HEK293 (cell line): ENCODE measurements around the gene CCDC116.
A peak's percentile ranks its signal among the peaks of the same experiment; 100 is the strongest.

Experiments
- CTCF ChIA-PET: fragments of 350-600 bp; formaldehyde crosslinking; extraction: SDS; loops from one replicate; lab custom pipeline; 2021; ENCODE audit warnings: antibody characterized with exemption; lab: Yijun Ruan, JAX
- POLR2A ChIA-PET: fragments of 300-600 bp; formaldehyde crosslinking; extraction: SDS; loops from one replicate; lab custom pipeline; 2020; ENCODE audit warnings: antibody characterized with exemption, inconsistent platforms; lab: Yijun Ruan, JAX
- H3K27ac ChIP-seq: fragments of 200-500 bp; sonication (Bioruptor generic); 2 replicates; pipeline ENCODE4 v1.5.1; 2014; ENCODE audit warnings: low read depth, low read length, control low read depth, inconsistent platforms; ENCODE audit errors: extremely low read depth
- H3K36me3 ChIP-seq, 2 experiments: fragments of 200-500 bp in 1 of 2; sonication (Bioruptor generic) in 1 of 2; 1 replicate in 1 of 2; 2 replicates in 1 of 2; pipeline ENCODE4 v1.5.1; 2014 to 2017; ENCODE audit warnings: inconsistent platforms in 2 of 2, low read length in 2 of 2; ENCODE audit not compliant: control insufficient read depth in 2 of 2, insufficient read depth in 1 of 2
- H3K4me1 ChIP-seq: fragments of 200-500 bp; sonication (Bioruptor generic); 2 replicates; pipeline ENCODE4 v1.5.1; 2014; ENCODE audit warnings: mild to moderate bottlenecking, low read length, inconsistent platforms; ENCODE audit not compliant: control insufficient read depth, insufficient read depth
- H3K4me3 ChIP-seq: 2 replicates; pipeline ENCODE4 v1.5.1; 2011; ENCODE audit warnings: low read depth, mild to moderate bottlenecking, control low read depth, low read length, moderate library complexity
- H3K9me3 ChIP-seq: fragments of 200-500 bp; sonication (Bioruptor generic); 2 replicates; pipeline ENCODE4 v1.5.1; 2014; ENCODE audit warnings: low read depth, low read length, inconsistent platforms; ENCODE audit not compliant: control insufficient read depth, insufficient read depth
- BCL11A ChIP-seq: fragments of 450-650 bp; formaldehyde crosslinking; IDR thresholded peaks from 2 replicates; pipeline ENCODE4 v1.5.1; 2016; ENCODE audit warnings: low read depth, missing biosample characterization, missing genetic modification characterization
- HOXC10 ChIP-seq: sonication (generic); formaldehyde crosslinking; IDR thresholded peaks from 2 replicates; pipeline ENCODE4 v1.8.1; 2023; ENCODE audit warnings: mild to moderate bottlenecking, missing genetic modification reagents
- PATZ1 ChIP-seq: fragments of 450-650 bp; formaldehyde crosslinking; IDR thresholded peaks from 2 replicates; pipeline ENCODE4 v1.5.1; 2016; ENCODE audit warnings: missing biosample characterization, missing genetic modification characterization
- PRDM10 ChIP-seq: fragments of 450-650 bp; formaldehyde crosslinking; IDR thresholded peaks from 2 replicates; pipeline ENCODE4 v1.5.1; 2016; ENCODE audit warnings: missing biosample characterization, missing genetic modification characterization
- PRDM4 ChIP-seq: fragments of 450-650 bp; formaldehyde crosslinking; IDR thresholded peaks from 2 replicates; pipeline ENCODE4 v1.5.1; 2017; ENCODE audit warnings: missing biosample characterization, missing genetic modification characterization
- ZBTB21 ChIP-seq: fragments of 450-650 bp; formaldehyde crosslinking; IDR thresholded peaks from 2 replicates; pipeline ENCODE4 v1.5.1; 2017; ENCODE audit warnings: missing biosample characterization, missing genetic modification characterization
- ZBTB44 ChIP-seq: fragments of 450-650 bp; IDR thresholded peaks from 2 replicates; pipeline ENCODE4 v1.5.1; 2018; ENCODE audit warnings: missing biosample characterization, mild to moderate bottlenecking, missing genetic modification characterization
- ZBTB8A ChIP-seq: fragments of 450-650 bp; formaldehyde crosslinking; IDR thresholded peaks from 2 replicates; pipeline ENCODE4 v1.5.1; 2016; ENCODE audit warnings: missing biosample characterization, missing genetic modification characterization
- ZNF174 ChIP-seq: fragments of 450-650 bp; formaldehyde crosslinking; IDR thresholded peaks from 2 replicates; pipeline ENCODE4 v1.5.0; 2017; ENCODE audit warnings: missing biosample characterization, mild to moderate bottlenecking, missing genetic modification characterization
- ZNF239 ChIP-seq: fragments of 450-650 bp; formaldehyde crosslinking; IDR thresholded peaks from 2 replicates; pipeline ENCODE4 v1.5.1; 2016; ENCODE audit warnings: missing biosample characterization, missing genetic modification characterization
- ZNF366 ChIP-seq: fragments of 450-650 bp; formaldehyde crosslinking; conservative IDR thresholded peaks from 2 replicates; pipeline ENCODE4 v1.5.1; 2016; ENCODE audit warnings: missing biosample characterization, missing genetic modification characterization
- ZNF501 ChIP-seq: fragments of 450-650 bp; formaldehyde crosslinking; IDR thresholded peaks from 2 replicates; pipeline ENCODE4 v1.5.1; 2016; ENCODE audit warnings: missing biosample characterization, missing genetic modification characterization
- ZNF549 ChIP-seq: fragments of 450-650 bp; IDR thresholded peaks from 2 replicates; pipeline ENCODE4 v1.5.1; 2018; ENCODE audit warnings: missing biosample characterization, missing genetic modification characterization, mild to moderate bottlenecking, inconsistent platforms, moderate library complexity
- ZNF585B ChIP-seq: fragments of 450-650 bp; formaldehyde crosslinking; IDR thresholded peaks from 2 replicates; pipeline ENCODE4 v1.5.1; 2016; ENCODE audit warnings: missing biosample characterization, missing genetic modification characterization
- ZNF621 ChIP-seq: fragments of 450-650 bp; formaldehyde crosslinking; IDR thresholded peaks from 2 replicates; pipeline ENCODE4 v1.5.1; 2017; ENCODE audit warnings: missing biosample characterization, missing genetic modification characterization
- ZNF629 ChIP-seq: fragments of 450-650 bp; formaldehyde crosslinking; IDR thresholded peaks from 2 replicates; pipeline ENCODE4 v1.5.1; 2017; ENCODE audit warnings: missing biosample characterization, missing genetic modification characterization
- TF ChIP-seq, protein P1 (sequence below): fragments of 450-650 bp; formaldehyde crosslinking; IDR thresholded peaks from 2 replicates; pipeline ENCODE4 v1.5.1; 2017; ENCODE audit warnings: missing biosample characterization, missing genetic modification characterization
- TF ChIP-seq, protein P2 (sequence below): fragments of 450-650 bp; formaldehyde crosslinking; IDR thresholded peaks from 2 replicates; pipeline ENCODE4 v1.5.0; 2017; ENCODE audit warnings: missing biosample characterization, missing genetic modification characterization, borderline replicate concordance

The CCDC116 gene

GRCh38 chr22:21659864-21660525 lies 27.4 kb downstream of the CCDC116 start:
- H3K27ac ChIP-seq: no peak overlapping the region

GRCh38 chr22:21660904-21661303 lies 28.3 kb downstream of the CCDC116 start:
- ChIA-PET POLR2A (no interaction called here), CTCF (interaction anchor here (1.9 kb wide), 1 partner anchor 14 kb away, joined by 6 read pairs; no protein-coding TSS in a partner anchor)
- H3K9me3 ChIP-seq: no peaks in the 10 kb centered on the region
- no peak overlapping the region for H3K4me3 ChIP-seq
- no peaks in the 10 kb centered on the region for H3K36me3 ChIP-seq
- H3K4me1 ChIP-seq: no peaks in the 10 kb centered on the region
- no peak overlapping the region for H3K27ac ChIP-seq
- TF ChIP-seq ZNF366 (tag by site-specific recombination): no peak
- TF ChIP-seq ZNF174 (tag by site-specific recombination): no peak
- no peak for TF ChIP-seq ZBTB44 (tag by site-specific recombination)
- TF ChIP-seq, protein P1, sequence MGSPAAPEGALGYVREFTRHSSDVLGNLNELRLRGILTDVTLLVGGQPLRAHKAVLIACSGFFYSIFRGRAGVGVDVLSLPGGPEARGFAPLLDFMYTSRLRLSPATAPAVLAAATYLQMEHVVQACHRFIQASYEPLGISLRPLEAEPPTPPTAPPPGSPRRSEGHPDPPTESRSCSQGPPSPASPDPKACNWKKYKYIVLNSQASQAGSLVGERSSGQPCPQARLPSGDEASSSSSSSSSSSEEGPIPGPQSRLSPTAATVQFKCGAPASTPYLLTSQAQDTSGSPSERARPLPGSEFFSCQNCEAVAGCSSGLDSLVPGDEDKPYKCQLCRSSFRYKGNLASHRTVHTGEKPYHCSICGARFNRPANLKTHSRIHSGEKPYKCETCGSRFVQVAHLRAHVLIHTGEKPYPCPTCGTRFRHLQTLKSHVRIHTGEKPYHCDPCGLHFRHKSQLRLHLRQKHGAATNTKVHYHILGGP (tag by site-specific recombination): no peak
- TF ChIP-seq, protein P2, sequence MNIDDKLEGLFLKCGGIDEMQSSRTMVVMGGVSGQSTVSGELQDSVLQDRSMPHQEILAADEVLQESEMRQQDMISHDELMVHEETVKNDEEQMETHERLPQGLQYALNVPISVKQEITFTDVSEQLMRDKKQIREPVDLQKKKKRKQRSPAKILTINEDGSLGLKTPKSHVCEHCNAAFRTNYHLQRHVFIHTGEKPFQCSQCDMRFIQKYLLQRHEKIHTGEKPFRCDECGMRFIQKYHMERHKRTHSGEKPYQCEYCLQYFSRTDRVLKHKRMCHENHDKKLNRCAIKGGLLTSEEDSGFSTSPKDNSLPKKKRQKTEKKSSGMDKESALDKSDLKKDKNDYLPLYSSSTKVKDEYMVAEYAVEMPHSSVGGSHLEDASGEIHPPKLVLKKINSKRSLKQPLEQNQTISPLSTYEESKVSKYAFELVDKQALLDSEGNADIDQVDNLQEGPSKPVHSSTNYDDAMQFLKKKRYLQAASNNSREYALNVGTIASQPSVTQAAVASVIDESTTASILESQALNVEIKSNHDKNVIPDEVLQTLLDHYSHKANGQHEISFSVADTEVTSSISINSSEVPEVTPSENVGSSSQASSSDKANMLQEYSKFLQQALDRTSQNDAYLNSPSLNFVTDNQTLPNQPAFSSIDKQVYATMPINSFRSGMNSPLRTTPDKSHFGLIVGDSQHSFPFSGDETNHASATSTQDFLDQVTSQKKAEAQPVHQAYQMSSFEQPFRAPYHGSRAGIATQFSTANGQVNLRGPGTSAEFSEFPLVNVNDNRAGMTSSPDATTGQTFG (tag by site-specific recombination): no peak
- no peak for TF ChIP-seq ZNF501 (tag by site-specific recombination)
- no peak for TF ChIP-seq PRDM4 (tag by site-specific recombination)

More at GRCh38 chr22:21659864-21660525, 27.4 kb downstream of the CCDC116 start:
- CTCF ChIA-PET: interaction anchor here (0.5 to 1.9 kb wide), 6 partner anchors 13 to 542 kb away, joined by 3 to 8 read pairs (median 4); partner anchors contain the start of gene SDF2L1
- POLR2A ChIA-PET: no interaction called here
- Histone ChIP-seq H3K4me1 (no peaks in the 10 kb centered on the region), H3K36me3 (peaks cover 0 to under 1% of the 10 kb centered on the region in 2 experiments; a peak in 2 of 3 replicates), H3K9me3 (no peaks in the 10 kb centered on the region), H3K4me3 (no peak overlapping the region)
- TF ChIP-seq BCL11A: no peak
- TF ChIP-seq PRDM10 (tag by site-specific recombination): no peak
- TF ChIP-seq ZNF629 (tag by site-specific recombination): peak; percentile 58; the same call in 1 of the 2 replicates
- no peak for TF ChIP-seq ZNF549
- TF ChIP-seq ZNF621 (tag by site-specific recombination): no peak
- TF ChIP-seq ZNF239 (tag by site-specific recombination): no peak
- TF ChIP-seq PATZ1 (tag by site-specific recombination): no peak
- TF ChIP-seq ZNF585B (tag by site-specific recombination): no peak
- TF ChIP-seq ZBTB8A (tag by site-specific recombination): no peak
- TF ChIP-seq ZBTB21: peak; percentile 27; the same call in 1 of the 2 replicates
- TF ChIP-seq HOXC10 (CRISPR knock-in tag): no peak
